Measurements from ENCODE around the gene CDH24.

CDH24 gene

GRCh38 chr14:23054000-23054811 is 3.1 kb downstream of the CDH24 start:
- H3K4me3 ChIP-seq (ENCODE audit: low read depth, low read length): no peak overlapping the region
- TF ChIP-seq, protein P1, sequence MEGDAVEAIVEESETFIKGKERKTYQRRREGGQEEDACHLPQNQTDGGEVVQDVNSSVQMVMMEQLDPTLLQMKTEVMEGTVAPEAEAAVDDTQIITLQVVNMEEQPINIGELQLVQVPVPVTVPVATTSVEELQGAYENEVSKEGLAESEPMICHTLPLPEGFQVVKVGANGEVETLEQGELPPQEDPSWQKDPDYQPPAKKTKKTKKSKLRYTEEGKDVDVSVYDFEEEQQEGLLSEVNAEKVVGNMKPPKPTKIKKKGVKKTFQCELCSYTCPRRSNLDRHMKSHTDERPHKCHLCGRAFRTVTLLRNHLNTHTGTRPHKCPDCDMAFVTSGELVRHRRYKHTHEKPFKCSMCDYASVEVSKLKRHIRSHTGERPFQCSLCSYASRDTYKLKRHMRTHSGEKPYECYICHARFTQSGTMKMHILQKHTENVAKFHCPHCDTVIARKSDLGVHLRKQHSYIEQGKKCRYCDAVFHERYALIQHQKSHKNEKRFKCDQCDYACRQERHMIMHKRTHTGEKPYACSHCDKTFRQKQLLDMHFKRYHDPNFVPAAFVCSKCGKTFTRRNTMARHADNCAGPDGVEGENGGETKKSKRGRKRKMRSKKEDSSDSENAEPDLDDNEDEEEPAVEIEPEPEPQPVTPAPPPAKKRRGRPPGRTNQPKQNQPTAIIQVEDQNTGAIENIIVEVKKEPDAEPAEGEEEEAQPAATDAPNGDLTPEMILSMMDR (IDR thresholded peaks at IDR 0.05; ENCODE audit: control insufficient read depth, extremely low read depth, insufficient read depth): no peak
- no peak for DNase-seq (ENCODE audit: low read depth)

DNA sequence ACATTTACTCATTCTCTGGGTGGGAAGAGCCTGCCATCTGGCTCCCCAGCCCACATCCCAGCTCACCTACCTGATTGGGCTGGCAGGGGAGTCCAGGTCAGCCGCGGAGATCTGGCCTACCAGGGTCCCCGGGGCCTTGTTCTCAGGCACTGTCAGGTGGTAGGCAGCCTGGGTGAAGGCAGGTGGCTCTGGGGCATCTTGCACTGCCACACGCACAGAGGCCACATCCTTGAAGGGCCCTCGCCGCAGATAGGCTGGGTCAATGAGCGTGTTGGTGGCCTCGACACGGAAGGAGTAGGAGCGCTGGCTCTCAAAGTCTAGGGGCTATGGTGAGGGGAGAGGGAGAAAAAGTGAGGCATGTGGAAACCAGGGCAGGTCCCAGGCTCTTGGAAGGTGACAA is 3.9 kb downstream of the CDH24 start:
- H3K4me3 ChIP-seq (ENCODE audit: low read depth, low read length): no peak overlapping the region
- DNase-seq (ENCODE audit: low read depth): no peak
- TF ChIP-seq, protein P1 (IDR thresholded peaks at IDR 0.05; ENCODE audit: control insufficient read depth, extremely low read depth, insufficient read depth): no peak

DNA sequence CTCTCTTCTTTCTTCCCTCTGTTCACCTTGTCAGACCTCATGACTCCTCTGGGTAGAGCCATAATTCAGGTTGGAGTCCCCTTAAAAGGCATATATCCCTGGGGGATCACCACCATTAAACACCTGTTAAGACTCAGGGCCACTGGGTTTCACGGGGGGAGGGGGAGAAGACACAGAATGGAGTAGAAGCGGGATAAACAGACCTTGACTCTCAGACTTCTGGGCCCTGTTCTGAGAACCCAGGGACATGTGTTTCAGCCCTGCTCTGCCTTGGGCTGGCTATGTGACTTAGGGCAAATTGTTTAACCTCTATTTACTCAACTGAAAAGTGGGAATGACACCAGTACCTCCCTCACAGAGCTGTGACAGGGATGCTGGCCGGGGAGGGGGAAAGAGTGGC is 4.6 kb downstream of the CDH24 start:
- no peak for DNase-seq (ENCODE audit: low read depth)
- TF ChIP-seq, protein P1 (IDR thresholded peaks at IDR 0.05; ENCODE audit: control insufficient read depth, extremely low read depth, insufficient read depth): no peak
- H3K4me3 ChIP-seq (ENCODE audit: low read depth, low read length): no peak overlapping the region

DNA sequence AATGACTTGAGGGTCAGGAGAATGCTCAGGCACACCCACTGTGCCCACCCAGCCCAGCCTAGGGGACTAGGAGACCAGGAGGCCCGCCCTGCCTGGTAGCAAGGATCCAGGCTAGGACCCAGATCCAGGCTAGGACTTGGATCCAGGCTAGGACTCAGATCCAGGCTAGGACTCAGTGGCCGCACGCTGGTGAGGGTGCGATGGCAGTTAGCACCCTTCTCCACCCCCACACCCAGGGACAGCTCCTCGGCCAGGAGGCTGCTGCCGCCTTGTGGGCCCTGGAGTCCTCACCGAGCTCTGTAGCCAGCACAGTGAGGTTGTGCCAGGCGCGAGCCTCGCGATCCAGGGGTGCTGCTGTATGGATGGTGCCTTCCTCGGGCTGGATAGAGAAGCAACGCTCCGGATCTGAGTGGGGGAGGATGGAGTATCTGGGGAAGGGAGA is 5.1 kb downstream of the CDH24 start:
- DNase-seq (ENCODE audit: low read depth): no peak
- TF ChIP-seq, protein P1 (IDR thresholded peaks at IDR 0.05; ENCODE audit: control insufficient read depth, extremely low read depth, insufficient read depth): 0 out of 2 replicates have a peak, but pooled peaks have one; percentile 6
- H3K4me3 ChIP-seq (ENCODE audit: low read depth, low read length): no peak overlapping the region

- no peak for DNase-seq (ENCODE audit: low read depth)
These were observed 5.9 kb downstream of the CDH24 start for GRCh38 chr14:23051141-23052057.

GRCh38 chr14:23049011-23049410 is 8.3 kb downstream of the CDH24 start:
- H3K4me3 ChIP-seq (ENCODE audit: low read depth, low read length): no peak overlapping the region
- DNase-seq (ENCODE audit: low read depth): no peak
- TF ChIP-seq, protein P1 (IDR thresholded peaks at IDR 0.05; ENCODE audit: control insufficient read depth, extremely low read depth, insufficient read depth): no peak

More at GRCh38 chr14:23051141-23052057, 5.9 kb downstream of the CDH24 start:
- H3K4me3 ChIP-seq (ENCODE audit: low read depth, low read length): no peak overlapping the region
- TF ChIP-seq, protein P1 (IDR thresholded peaks at IDR 0.05; ENCODE audit: control insufficient read depth, extremely low read depth, insufficient read depth): no peak

Measured in LNCaP clone FGC (cell line).